Endodermal cell (in vitro differentiated cells): Measurements from ENCODE around the gene CEACAM18. TPM values are rescaled to one million over a fixed set of nuclear protein-coding genes. Genes with fewer than 3 reads are reported as not detected.

Source experiments
- DNase-seq: peaks from one replicate; pipeline ENCODE4 v3.0.0-alpha.2; 2017
- H3K27ac ChIP-seq: 2 replicates; pipeline ENCODE4 v1.5.1; 2013; ENCODE audit warnings: mild to moderate bottlenecking, low read depth, low read length, moderate library complexity
- H3K27me3 ChIP-seq: 2 replicates; pipeline ENCODE4 v1.6.1; 2013; ENCODE audit warnings: mild to moderate bottlenecking, low read length, moderate library complexity; ENCODE audit not compliant: insufficient read depth, control insufficient read depth, poor library complexity, severe bottlenecking
- H3K36me3 ChIP-seq: 2 replicates; pipeline ENCODE4 v1.7.0; 2013; ENCODE audit warnings: mild to moderate bottlenecking, low read length, moderate library complexity; ENCODE audit not compliant: control insufficient read depth, insufficient read depth
- H3K4me1 ChIP-seq: one replicate; pipeline ENCODE4 v1.7.0; 2013; ENCODE audit warnings: low read length; ENCODE audit not compliant: control insufficient read depth, insufficient read depth
- H3K4me3 ChIP-seq: 2 replicates; pipeline ENCODE4 v1.5.1; 2013; ENCODE audit warnings: mild to moderate bottlenecking, low read length, moderate library complexity
- H3K9ac ChIP-seq: 2 replicates; pipeline ENCODE4 v1.6.1; 2013; ENCODE audit warnings: mild to moderate bottlenecking, low read length, moderate library complexity; ENCODE audit not compliant: poor library complexity, severe bottlenecking; ENCODE audit errors: extremely low read depth
- H3K9me3 ChIP-seq: 2 replicates; pipeline ENCODE4 v1.6.1; 2013; ENCODE audit warnings: mild to moderate bottlenecking, low read length, moderate library complexity; ENCODE audit not compliant: control insufficient read depth
- H3K27ac Mint-ChIP-seq: 2 replicates; pipeline ENCODE4 v1.8.0; 2020; ENCODE audit warnings: mixed read lengths
- H3K27me3 Mint-ChIP-seq: 2 replicates; pipeline ENCODE4 v1.8.0; 2021; ENCODE audit warnings: mild to moderate bottlenecking, mixed read lengths; ENCODE audit not compliant: insufficient read depth
- H3K36me3 Mint-ChIP-seq: 2 replicates; pipeline ENCODE4 v1.8.0; 2020; ENCODE audit warnings: low read depth, mixed read lengths
- H3K4me1 Mint-ChIP-seq: 2 replicates; pipeline ENCODE4 v1.8.0; 2020; ENCODE audit warnings: mixed read lengths
- H3K4me3 Mint-ChIP-seq: 2 replicates; pipeline ENCODE4 v1.8.0; 2020; ENCODE audit warnings: mild to moderate bottlenecking, moderate library complexity, mixed read lengths
- H3K9me3 Mint-ChIP-seq: 2 replicates; pipeline ENCODE4 v1.8.0; 2020; ENCODE audit warnings: mild to moderate bottlenecking, mixed read lengths
- CTCF ChIP-seq: fragments of 200-600 bp; sonication (generic); conservative IDR thresholded peaks from 2 replicates; pipeline ENCODE4 v1.5.0; 2021; ENCODE audit warnings: antibody characterized with exemption, mild to moderate bottlenecking
- whole genome bisulfite sequencing, 2 experiments: methylation state at CpG; one replicate each; pipeline versions ENCODE4 v1.1.5 to v1.1.7; 2013; ENCODE audit warnings: missing lambda C conversion rate in 2 of 2, mixed read lengths in 1 of 2; ENCODE audit not compliant: insufficient coverage in 1 of 2, insufficient read length in 1 of 2; 5-methylcytosine and 5-hydroxymethylcytosine counted together
- total RNA-seq, 2 donors: library from RNA; stranded (reverse); fragmentation: NEBNext Ultra II Directional in 1 of 2; extraction: Animal tissue kit (Norgen Biotek cat#: 25700) in 1 of 2; gene quantifications; 2 replicates in 1 of 2; 3 replicates in 1 of 2; pipeline ENCODE4 v1.2.1, GENCODE V29; 2021

The CEACAM18 gene
- total RNA-seq, 2 donors from 2014 or later: not detected

GRCh38 chr19:51467864-51468544 lies 10.3 kb upstream of the CEACAM18 start:
- H3K36me3 ChIP-seq: no peaks in the 10 kb centered on the region
- no peak overlapping the region for H3K27ac Mint-ChIP-seq
- no peak for DNase-seq
- H3K27ac ChIP-seq: no peak overlapping the region
- H3K9ac ChIP-seq: no peak overlapping the region
- no peak for TF ChIP-seq CTCF
- H3K36me3 Mint-ChIP-seq: no peaks in the 10 kb centered on the region
- H3K9me3 Mint-ChIP-seq: no peaks in the 10 kb centered on the region
- no peaks in the 10 kb centered on the region for H3K4me1 Mint-ChIP-seq
- peaks cover 68% of the 10 kb centered on the region for H3K27me3 Mint-ChIP-seq
- peaks cover 67% of the 10 kb centered on the region for H3K27me3 ChIP-seq
- no peak overlapping the region for H3K4me3 ChIP-seq
- H3K9me3 ChIP-seq: no peaks in the 10 kb centered on the region
- no peak overlapping the region for H3K4me3 Mint-ChIP-seq
- 74 to 80% methylated on average over 1 to 4 of the region's 4 CpGs for WGBS, 2 experiments
- H3K4me1 ChIP-seq: no peaks in the 10 kb centered on the region

DNA sequence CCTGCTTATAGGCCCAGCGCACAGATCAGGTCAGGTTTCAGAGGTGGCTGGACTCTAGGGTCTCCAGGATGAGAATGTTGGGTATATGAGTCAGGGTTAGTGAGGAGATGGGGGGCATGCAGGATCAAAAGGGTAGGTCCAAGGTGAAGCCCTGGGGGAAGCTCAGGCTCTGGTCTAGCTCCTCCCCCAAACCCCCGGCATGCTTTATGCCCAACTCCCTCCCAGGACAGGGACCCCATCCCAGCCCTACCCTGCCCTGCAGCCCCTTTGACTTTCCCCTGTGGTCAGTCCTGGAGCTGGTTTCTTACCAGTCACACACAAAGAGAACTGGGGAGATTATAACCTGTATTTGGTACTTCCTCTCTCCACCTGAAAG lies 9.8 kb upstream of the CEACAM18 start:
- H3K27ac Mint-ChIP-seq: no peak overlapping the region

DNA sequence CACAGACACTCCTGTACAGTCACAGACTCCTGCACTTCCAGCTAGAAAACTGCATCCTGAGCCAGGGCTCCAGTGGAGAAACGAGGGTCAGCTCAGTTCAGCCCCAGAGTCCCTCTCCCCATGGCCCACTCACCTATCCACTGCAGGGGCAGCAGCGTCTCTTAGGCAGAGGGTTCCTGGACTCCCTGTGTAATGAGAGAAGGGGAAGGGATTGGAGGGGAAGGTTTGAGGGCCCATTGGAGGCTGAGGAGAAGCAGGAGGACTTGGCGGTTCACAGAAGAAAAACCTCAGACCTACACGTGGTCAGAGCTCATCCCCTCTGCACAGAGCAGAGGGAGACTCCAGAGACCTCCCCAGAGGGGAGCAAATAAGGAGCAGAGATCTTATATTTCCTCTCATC lies 9.2 kb upstream of the CEACAM18 start:
- 49 to 56% methylated on average over 2 to 4 of the region's 4 CpGs for WGBS, 2 experiments
- no peaks in the 10 kb centered on the region for H3K4me1 Mint-ChIP-seq
- peaks cover 61% of the 10 kb centered on the region for H3K27me3 ChIP-seq

More for the DNA sequence above, 9.8 kb upstream of the CEACAM18 start:
- no peaks in the 10 kb centered on the region for H3K9me3 ChIP-seq
- no peaks in the 10 kb centered on the region for H3K4me1 Mint-ChIP-seq
- H3K36me3 ChIP-seq: no peaks in the 10 kb centered on the region
- H3K27me3 Mint-ChIP-seq: peaks cover 64% of the 10 kb centered on the region
- H3K4me3 ChIP-seq: no peak overlapping the region
- 85 to 100% methylated on average over 1 to 2 of the region's 2 CpGs for WGBS, 2 experiments
- TF ChIP-seq CTCF: no peak
- DNase-seq: no peak
- H3K9ac ChIP-seq: no peak overlapping the region
- H3K27ac ChIP-seq: no peak overlapping the region
- H3K27me3 ChIP-seq: peaks cover 62% of the 10 kb centered on the region
- H3K36me3 Mint-ChIP-seq: no peaks in the 10 kb centered on the region
- no peaks in the 10 kb centered on the region for H3K9me3 Mint-ChIP-seq
- H3K4me3 Mint-ChIP-seq: no peak overlapping the region
- H3K4me1 ChIP-seq: no peaks in the 10 kb centered on the region

More for the DNA sequence above, 9.2 kb upstream of the CEACAM18 start:
- Histone ChIP-seq H3K4me3 (no peak overlapping the region), H3K36me3 (no peaks in the 10 kb centered on the region), H3K27ac (no peak overlapping the region), H3K9ac (no peak overlapping the region), H3K4me1 (no peaks in the 10 kb centered on the region), H3K9me3 (no peaks in the 10 kb centered on the region)
- no peak for DNase-seq
- Mint-ChIP-seq H3K9me3 (no peaks in the 10 kb centered on the region), H3K27me3 (peaks cover 63% of the 10 kb centered on the region), H3K27ac (no peak overlapping the region), H3K36me3 (no peaks in the 10 kb centered on the region), H3K4me3 (no peak overlapping the region)
- TF ChIP-seq CTCF: no peak
